ENCODE results near the gene AXIN1.

GRCh38 chr16:359871-360697 is 7.6 kb upstream of the AXIN1 start:
- TF ChIP-seq CTCF (IDR thresholded peaks at IDR 0.05; ENCODE audit: low read length) (no peak), EZH2 (optimal IDR thresholded peaks at IDR 0.05; ENCODE audit: low read depth, low read length) (no peak)
